ENCODE data around the gene SKIC8. TPM values are rescaled to one million over a fixed set of nuclear protein-coding genes. Genes with fewer than 3 reads are reported as not detected.

SKIC8 gene
- total RNA-seq, 4 donors from 2014 or later: 38.7 to 59.6 (median 56.9) TPM

DNA sequence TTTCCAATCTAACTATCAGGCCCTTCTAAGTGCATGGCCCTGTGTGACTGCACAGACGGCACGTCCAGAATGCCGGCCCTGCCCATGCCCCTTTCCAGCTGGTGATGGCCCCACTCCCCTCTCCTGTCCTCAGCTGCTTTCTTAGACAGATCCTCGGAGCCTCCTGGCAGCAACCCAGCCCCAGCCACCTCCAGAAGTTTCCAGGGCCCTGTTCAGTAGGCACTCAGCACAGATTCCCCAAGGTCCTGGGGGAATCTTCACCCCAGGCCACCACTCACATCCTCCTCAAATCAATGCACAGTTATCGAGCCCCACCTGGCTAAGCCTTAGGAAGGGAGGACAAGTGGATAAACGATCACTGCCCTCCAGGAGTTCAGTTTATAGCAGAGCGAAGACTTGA lies 39.4 kb upstream of the SKIC8 start:
- no peak overlapping the region for H3K4me3 ChIP-seq
- WGBS, 2 donors: 39 to 54% methylated on average over 3 to 6 of the region's 7 CpGs
- peaks cover 5 to 84% (median 19%) of the 10 kb centered on the region in 4 donors for H3K27me3 ChIP-seq
- H3K9me3 ChIP-seq: no peaks in the 10 kb centered on the region
- no peaks in the 10 kb centered on the region for H3K36me3 ChIP-seq
- intact Hi-C loops (cut with DNase I): no loop called here
- TF ChIP-seq POLR2A (IDR thresholded peaks at IDR 0.05) (no peak), CTCF (IDR thresholded peaks at IDR 0.05) (no peak)
- peaks cover 0 to 18% (median 7%) of the 10 kb centered on the region in 3 donors for H3K4me1 ChIP-seq
- DNase-seq: no peak
- H3K27ac ChIP-seq: no peak overlapping the region

GRCh38 chr15:78335985-78336384 lies 36.6 kb upstream of the SKIC8 start:
- Histone ChIP-seq H3K4me3 (no peak overlapping the region), H3K27me3 (peaks cover 5 to 66% (median 14%) of the 10 kb centered on the region in 4 donors), H3K4me1 (peaks cover 0 to 12% (median 7%) of the 10 kb centered on the region in 3 donors), H3K36me3 (no peaks in the 10 kb centered on the region), H3K9me3 (no peaks in the 10 kb centered on the region), H3K27ac (no peak overlapping the region)
- WGBS, 2 donors: 79 to 100% methylated on average over 2 to 4 of the region's 4 CpGs
- no peak for DNase-seq
- TF ChIP-seq CTCF (IDR thresholded peaks at IDR 0.05): no peak
- TF ChIP-seq POLR2A (IDR thresholded peaks at IDR 0.05): no peak
- intact Hi-C loops (cut with DNase I): no loop called here

- intact Hi-C loops (cut with DNase I): no loop called here
- Histone ChIP-seq H3K4me3 (no peak overlapping the region), H3K36me3 (no peaks in the 10 kb centered on the region), H3K27me3 (peaks cover under 1 to 55% (median 5%) of the 10 kb centered on the region in 4 donors), H3K4me1 (peaks cover 0 to under 1% (median 0%) of the 10 kb centered on the region in 3 donors), H3K27ac (no peak overlapping the region), H3K9me3 (no peaks in the 10 kb centered on the region)
- 85 to 87% methylated on average over 3 of the region's 3 CpGs for WGBS, 2 donors
- no peak for DNase-seq
- no peak for TF ChIP-seq CTCF (IDR thresholded peaks at IDR 0.05)
- no peak for TF ChIP-seq POLR2A (IDR thresholded peaks at IDR 0.05)
These were observed 35.4 kb upstream of the SKIC8 start for GRCh38 chr15:78334845-78335244.

DNA sequence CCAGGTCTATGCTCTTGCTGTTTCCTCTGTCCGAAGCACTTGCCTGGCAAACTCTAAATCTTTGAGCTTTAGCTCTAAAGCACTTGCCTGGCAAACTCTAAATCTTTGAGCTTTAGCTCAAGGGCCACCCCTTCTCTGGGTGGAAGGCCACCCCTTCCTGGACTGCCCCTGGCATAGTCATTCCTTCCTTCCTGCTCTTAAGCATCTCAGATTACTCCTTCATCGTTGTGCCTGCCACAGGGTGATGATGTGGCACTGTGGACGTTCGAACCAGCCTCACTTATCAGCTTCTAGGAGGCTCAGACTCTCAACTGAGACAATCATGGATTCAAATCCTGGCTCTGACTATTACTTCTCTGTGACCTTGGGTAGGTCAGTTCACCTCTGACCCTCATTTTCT lies 30.2 kb upstream of the SKIC8 start:
- Histone ChIP-seq H3K27ac (no peak overlapping the region), H3K4me3 (no peak overlapping the region), H3K36me3 (no peaks in the 10 kb centered on the region), H3K27me3 (peaks cover 0 to 10% (median 0%) of the 10 kb centered on the region in 4 donors), H3K9me3 (no peaks in the 10 kb centered on the region), H3K4me1 (peaks cover 0 to 11% (median 0%) of the 10 kb centered on the region in 3 donors)
- TF ChIP-seq CTCF (IDR thresholded peaks at IDR 0.05) (no peak), POLR2A (IDR thresholded peaks at IDR 0.05) (no peak)
- 34 to 52% methylated on average over 4 of the region's 4 CpGs for WGBS, 2 donors
- intact Hi-C loops (cut with DNase I): no loop called here
- DNase-seq: no peak

- Histone ChIP-seq H3K9me3 (no peaks in the 10 kb centered on the region), H3K27ac (no peak overlapping the region), H3K4me3 (no peak overlapping the region), H3K27me3 (peaks cover 0 to 2% (median 0%) of the 10 kb centered on the region in 4 donors), H3K4me1 (peaks cover 0 to 11% (median 0%) of the 10 kb centered on the region in 3 donors), H3K36me3 (no peaks in the 10 kb centered on the region)
- 57% methylated on average over 1 of the region's 1 CpG; no CpG with 5 or more reads in 1 of the 2 donors for WGBS, 2 donors
- intact Hi-C loops (cut with DNase I): no loop called here
- DNase-seq: no peak
- TF ChIP-seq CTCF (IDR thresholded peaks at IDR 0.05) (no peak), POLR2A (IDR thresholded peaks at IDR 0.05) (no peak)
These were observed 28.1 kb upstream of the SKIC8 start for GRCh38 chr15:78327466-78327865.
